HepG2 (cell line): ENCODE data around the gene C1orf141. TPM values are rescaled to one million over a fixed set of nuclear protein-coding genes. Genes with fewer than 3 reads are reported as not detected.

Source experiments
- CENPT ChIP-seq: sonication (generic); formaldehyde crosslinking; IDR thresholded peaks from 2 replicates; pipeline ENCODE4 v1.8.0; 2022; ENCODE audit warnings: low read depth, mild to moderate bottlenecking, moderate library complexity, missing genetic modification reagents
- DR1 ChIP-seq: sonication (generic); formaldehyde crosslinking; IDR thresholded peaks from 2 replicates; pipeline ENCODE4 v1.8.0; 2021; ENCODE audit warnings: mild to moderate bottlenecking, missing genetic modification reagents, inconsistent platforms
- FOXJ3 ChIP-seq: sonication (generic); formaldehyde crosslinking; IDR thresholded peaks from 2 replicates; pipeline ENCODE4 v1.4.0; 2020; ENCODE audit warnings: missing genetic modification reagents, mild to moderate bottlenecking, borderline replicate concordance
- JUND ChIP-seq: sonication (generic); formaldehyde crosslinking; IDR thresholded peaks from 2 replicates; pipeline ENCODE4 v1.8.0; 2022; ENCODE audit warnings: mild to moderate bottlenecking, missing genetic modification reagents
- KLF11 ChIP-seq: IDR thresholded peaks from 2 replicates; pipeline ENCODE4 v1.6.1; 2016; ENCODE audit warnings: missing compliant biosample characterization
- MATR3 ChIP-seq: sonication (generic); formaldehyde crosslinking; IDR thresholded peaks from 2 replicates; pipeline ENCODE4 v1.4.0; 2020; ENCODE audit warnings: missing genetic modification reagents
- NFE2 ChIP-seq: sonication (generic); formaldehyde crosslinking; IDR thresholded peaks from 2 replicates; pipeline ENCODE4 v1.4.0; 2020; ENCODE audit warnings: missing genetic modification reagents
- PCBP1 ChIP-seq: fragments of 200-400 bp; formaldehyde crosslinking; IDR thresholded peaks from 2 replicates; pipeline ENCODE4 v1.6.1; 2017; ENCODE audit warnings: mild to moderate bottlenecking, low read depth, low read length, borderline replicate concordance
- REXO4 ChIP-seq: sonication (generic); formaldehyde crosslinking; IDR thresholded peaks from 2 replicates; pipeline ENCODE4 v1.8.0; 2022; ENCODE audit warnings: missing genetic modification reagents, mild to moderate bottlenecking, borderline replicate concordance
- SMAD1 ChIP-seq: sonication (generic); formaldehyde crosslinking; IDR thresholded peaks from 2 replicates; pipeline ENCODE4 v1.4.0; 2020; ENCODE audit warnings: missing genetic modification reagents, low read depth, mild to moderate bottlenecking, borderline replicate concordance
- SRF ChIP-seq: IDR thresholded peaks from 2 replicates; pipeline ENCODE4 v1.6.1; 2011; ENCODE audit warnings: mild to moderate bottlenecking, low read depth, low read length, moderate library complexity
- ZBTB1 ChIP-seq: sonication (generic); formaldehyde crosslinking; IDR thresholded peaks from 2 replicates; pipeline ENCODE4 v1.4.0; 2020; ENCODE audit warnings: missing genetic modification reagents, borderline replicate concordance
- ZFX ChIP-seq: sonication (generic); formaldehyde crosslinking; IDR thresholded peaks from 2 replicates; pipeline ENCODE4 v1.4.0; 2020; ENCODE audit warnings: mild to moderate bottlenecking, low read depth, missing genetic modification reagents, moderate library complexity
- ZNF225 ChIP-seq: sonication (generic); formaldehyde crosslinking; IDR thresholded peaks from 2 replicates; pipeline ENCODE4 v1.4.0; 2020; ENCODE audit warnings: mild to moderate bottlenecking, missing genetic modification reagents
- ZNF451 ChIP-seq: sonication (generic); formaldehyde crosslinking; IDR thresholded peaks from 2 replicates; pipeline ENCODE4 v1.5.0; 2020; ENCODE audit warnings: mild to moderate bottlenecking, missing genetic modification reagents
- ZNF564 ChIP-seq: sonication (generic); formaldehyde crosslinking; IDR thresholded peaks from 2 replicates; pipeline ENCODE4 v1.8.1; 2023; ENCODE audit warnings: mild to moderate bottlenecking, missing genetic modification reagents
- polyA plus RNA-seq, 8 experiments: library from polyadenylated mRNA; depleted of rRNA in 3 of 8; stranded (reverse) in 7 of 8; unstranded in 1 of 8; fragments of >200 nt; fragmentation: Illumina TruSeq in 4 of 8; extraction: Trizol in 4 of 8; gene quantifications; 2 replicates each; pipeline versions ENCODE4 v1.2.1 to v1.2.3, GENCODE V29; 2011 to 2016; ENCODE audit warnings: low read depth in 4 of 8, missing spikeins in 1 of 8, mixed read lengths in 1 of 8; ENCODE audit not compliant: insufficient read depth in 1 of 8
- total RNA-seq, 5 experiments: library from RNA; depleted of rRNA; stranded (reverse); fragments of >200 nt; fragmentation: Illumina TruSeq; extraction: Trizol; gene quantifications; 2 replicates each; pipeline ENCODE4 v1.2.3, GENCODE V29; 2016; ENCODE audit warnings: low read depth in 1 of 5
- TF ChIP-seq, protein P1 (sequence below): sonication (generic); formaldehyde crosslinking; IDR thresholded peaks from 2 replicates; pipeline ENCODE4 v1.9.0; 2021; ENCODE audit warnings: mild to moderate bottlenecking, missing genetic modification reagents
- TF ChIP-seq, protein P2 (sequence below): sonication (generic); formaldehyde crosslinking; IDR thresholded peaks from 2 replicates; pipeline ENCODE4 v1.5.0; 2020; ENCODE audit warnings: mild to moderate bottlenecking, missing genetic modification reagents

The C1orf141 gene
- total and polyA plus RNA-seq, 2 of the 13 experiments (the other 11 are each of a cell fraction or from before 2014, with no cell fraction given): not detected

DNA sequence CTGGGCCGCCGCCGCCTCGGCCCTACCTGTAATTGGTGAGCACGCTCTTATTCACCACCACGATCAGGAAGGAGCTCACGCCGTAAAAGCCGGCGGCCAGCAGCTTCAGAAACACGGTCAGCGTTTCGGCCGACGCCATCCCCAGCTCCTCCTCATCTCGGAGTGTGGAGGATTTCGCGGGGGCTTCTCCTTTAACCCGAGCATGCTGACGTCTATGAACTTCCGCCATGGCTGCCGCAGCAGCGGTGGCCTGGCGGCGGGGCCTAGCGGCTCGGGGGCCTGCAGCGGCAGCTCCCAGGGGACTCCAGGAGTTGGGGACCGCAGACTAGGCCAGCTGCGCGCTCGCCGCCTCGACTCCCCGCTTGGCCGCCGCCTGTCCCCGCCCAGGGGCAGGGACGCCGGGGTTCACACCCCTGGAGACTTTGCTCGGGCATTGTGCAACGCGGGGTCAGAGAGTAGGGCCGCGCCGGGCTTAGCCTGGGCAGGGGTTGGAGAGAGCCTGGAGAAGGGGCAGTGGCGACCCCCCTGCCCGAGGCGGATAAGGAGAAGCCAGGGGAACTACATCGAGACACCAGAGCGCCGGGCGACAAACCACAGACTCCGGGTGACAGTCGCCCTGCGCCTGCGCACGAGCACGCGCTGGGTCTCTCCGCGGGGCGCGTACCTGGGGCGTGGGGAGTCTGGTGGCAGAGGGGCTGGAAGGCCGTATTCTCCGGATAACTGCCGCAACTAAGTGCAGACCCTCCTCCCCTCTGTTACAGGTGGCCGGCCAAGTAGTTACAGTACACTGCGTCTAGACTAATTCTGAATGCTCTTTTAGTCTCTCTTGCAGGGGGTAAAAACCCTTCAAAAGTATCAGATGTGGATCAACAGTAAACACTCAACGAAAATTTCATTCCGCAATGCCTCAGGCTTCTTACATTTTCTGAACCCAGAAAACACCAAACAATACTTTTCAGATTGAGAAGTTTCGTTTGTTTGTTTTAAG lies 80.7 kb downstream of the C1orf141 start, which contains the start of gene SLC35D1 (continued):
- TF ChIP-seq, protein P1, sequence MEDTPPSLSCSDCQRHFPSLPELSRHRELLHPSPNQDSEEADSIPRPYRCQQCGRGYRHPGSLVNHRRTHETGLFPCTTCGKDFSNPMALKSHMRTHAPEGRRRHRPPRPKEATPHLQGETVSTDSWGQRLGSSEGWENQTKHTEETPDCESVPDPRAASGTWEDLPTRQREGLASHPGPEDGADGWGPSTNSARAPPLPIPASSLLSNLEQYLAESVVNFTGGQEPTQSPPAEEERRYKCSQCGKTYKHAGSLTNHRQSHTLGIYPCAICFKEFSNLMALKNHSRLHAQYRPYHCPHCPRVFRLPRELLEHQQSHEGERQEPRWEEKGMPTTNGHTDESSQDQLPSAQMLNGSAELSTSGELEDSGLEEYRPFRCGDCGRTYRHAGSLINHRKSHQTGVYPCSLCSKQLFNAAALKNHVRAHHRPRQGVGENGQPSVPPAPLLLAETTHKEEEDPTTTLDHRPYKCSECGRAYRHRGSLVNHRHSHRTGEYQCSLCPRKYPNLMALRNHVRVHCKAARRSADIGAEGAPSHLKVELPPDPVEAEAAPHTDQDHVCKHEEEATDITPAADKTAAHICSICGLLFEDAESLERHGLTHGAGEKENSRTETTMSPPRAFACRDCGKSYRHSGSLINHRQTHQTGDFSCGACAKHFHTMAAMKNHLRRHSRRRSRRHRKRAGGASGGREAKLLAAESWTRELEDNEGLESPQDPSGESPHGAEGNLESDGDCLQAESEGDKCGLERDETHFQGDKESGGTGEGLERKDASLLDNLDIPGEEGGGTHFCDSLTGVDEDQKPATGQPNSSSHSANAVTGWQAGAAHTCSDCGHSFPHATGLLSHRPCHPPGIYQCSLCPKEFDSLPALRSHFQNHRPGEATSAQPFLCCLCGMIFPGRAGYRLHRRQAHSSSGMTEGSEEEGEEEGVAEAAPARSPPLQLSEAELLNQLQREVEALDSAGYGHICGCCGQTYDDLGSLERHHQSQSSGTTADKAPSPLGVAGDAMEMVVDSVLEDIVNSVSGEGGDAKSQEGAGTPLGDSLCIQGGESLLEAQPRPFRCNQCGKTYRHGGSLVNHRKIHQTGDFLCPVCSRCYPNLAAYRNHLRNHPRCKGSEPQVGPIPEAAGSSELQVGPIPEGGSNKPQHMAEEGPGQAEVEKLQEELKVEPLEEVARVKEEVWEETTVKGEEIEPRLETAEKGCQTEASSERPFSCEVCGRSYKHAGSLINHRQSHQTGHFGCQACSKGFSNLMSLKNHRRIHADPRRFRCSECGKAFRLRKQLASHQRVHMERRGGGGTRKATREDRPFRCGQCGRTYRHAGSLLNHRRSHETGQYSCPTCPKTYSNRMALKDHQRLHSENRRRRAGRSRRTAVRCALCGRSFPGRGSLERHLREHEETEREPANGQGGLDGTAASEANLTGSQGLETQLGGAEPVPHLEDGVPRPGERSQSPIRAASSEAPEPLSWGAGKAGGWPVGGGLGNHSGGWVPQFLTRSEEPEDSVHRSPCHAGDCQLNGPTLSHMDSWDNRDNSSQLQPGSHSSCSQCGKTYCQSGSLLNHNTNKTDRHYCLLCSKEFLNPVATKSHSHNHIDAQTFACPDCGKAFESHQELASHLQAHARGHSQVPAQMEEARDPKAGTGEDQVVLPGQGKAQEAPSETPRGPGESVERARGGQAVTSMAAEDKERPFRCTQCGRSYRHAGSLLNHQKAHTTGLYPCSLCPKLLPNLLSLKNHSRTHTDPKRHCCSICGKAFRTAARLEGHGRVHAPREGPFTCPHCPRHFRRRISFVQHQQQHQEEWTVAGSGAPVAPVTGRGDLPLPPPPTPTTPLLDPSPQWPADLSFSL (CRISPR knock-in tag): no peak
- TF ChIP-seq SMAD1 (CRISPR knock-in tag) (peak; percentile 65; the same call in 1 of the 2 replicates), CENPT (CRISPR knock-in tag) (no peak), DR1 (CRISPR knock-in tag) (peak; percentile 79), REXO4 (CRISPR knock-in tag) (no peak), ZNF225 (CRISPR knock-in tag) (peak; percentile 41; the same call in 1 of the 2 replicates), ZNF564 (peak; percentile 79; the same call in 1 of the 2 replicates), FOXJ3 (no peak; the same call in 1 of the 2 replicates), JUND (CRISPR knock-in tag) (no peak), ZFX (CRISPR knock-in tag) (peak; percentile 96), KLF11 (CRISPR knock-in tag) (peak; percentile 69; the same call in 1 of the 2 replicates), MATR3 (no peak), ZNF451 (CRISPR knock-in tag) (peak; percentile 82), NFE2 (CRISPR knock-in tag) (no peak), PCBP1 (no peak), SRF (peak; percentile 46; the same call in 1 of the 2 replicates), ZBTB1 (CRISPR knock-in tag) (no peak)
- TF ChIP-seq, protein P2, sequence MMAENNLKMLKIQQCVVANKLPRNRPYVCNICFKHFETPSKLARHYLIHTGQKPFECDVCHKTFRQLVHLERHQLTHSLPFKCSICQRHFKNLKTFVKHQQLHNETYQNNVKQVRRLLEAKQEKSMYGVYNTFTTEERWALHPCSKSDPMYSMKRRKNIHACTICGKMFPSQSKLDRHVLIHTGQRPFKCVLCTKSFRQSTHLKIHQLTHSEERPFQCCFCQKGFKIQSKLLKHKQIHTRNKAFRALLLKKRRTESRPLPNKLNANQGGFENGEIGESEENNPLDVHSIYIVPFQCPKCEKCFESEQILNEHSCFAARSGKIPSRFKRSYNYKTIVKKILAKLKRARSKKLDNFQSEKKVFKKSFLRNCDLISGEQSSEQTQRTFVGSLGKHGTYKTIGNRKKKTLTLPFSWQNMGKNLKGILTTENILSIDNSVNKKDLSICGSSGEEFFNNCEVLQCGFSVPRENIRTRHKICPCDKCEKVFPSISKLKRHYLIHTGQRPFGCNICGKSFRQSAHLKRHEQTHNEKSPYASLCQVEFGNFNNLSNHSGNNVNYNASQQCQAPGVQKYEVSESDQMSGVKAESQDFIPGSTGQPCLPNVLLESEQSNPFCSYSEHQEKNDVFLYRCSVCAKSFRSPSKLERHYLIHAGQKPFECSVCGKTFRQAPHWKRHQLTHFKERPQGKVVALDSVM (CRISPR knock-in tag): no peak
